ENCODE data around the gene PRKCB.
A peak's percentile ranks its signal among the peaks of the same experiment; 100 is the strongest.

PRKCB gene

DNA sequence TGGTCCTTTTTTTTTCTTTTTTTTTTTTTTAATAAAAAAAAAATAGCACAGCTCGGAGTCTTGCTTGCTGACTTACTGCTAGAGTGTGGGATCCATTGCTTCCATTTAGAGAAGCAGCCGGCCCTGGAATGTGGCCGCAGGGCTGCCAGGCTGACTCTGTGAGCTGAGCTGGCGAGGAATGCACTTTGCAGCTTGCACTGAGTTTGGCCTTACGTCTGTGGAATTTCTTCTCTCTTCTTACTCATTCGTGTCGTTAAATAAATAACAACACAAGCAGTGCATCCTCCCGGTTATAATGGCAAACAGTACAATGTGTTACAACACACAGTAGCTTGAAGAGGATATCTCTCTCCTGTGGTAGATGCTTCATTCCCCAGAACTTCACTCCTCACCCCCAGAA, 69.2 kb downstream of the PRKCB start:
- Histone ChIP-seq H3K9me3 (ENCODE audit: severe bottlenecking) (no peaks in the 10 kb centered on the region), H3K27me3 (ENCODE audit: insufficient read depth, poor library complexity, severe bottlenecking) (no peaks in the 10 kb centered on the region), H3K4me1 (ENCODE audit: insufficient read depth, poor library complexity, severe bottlenecking) (no peaks in the 10 kb centered on the region), H3K4me3 (ENCODE audit: severe bottlenecking) (no peak overlapping the region), H3K27ac (ENCODE audit: poor library complexity, severe bottlenecking) (no peak overlapping the region), H3K36me3 (ENCODE audit: low read depth) (no peaks in the 10 kb centered on the region)
- TF ChIP-seq CTCF (IDR thresholded peaks at IDR 0.05; ENCODE audit: poor library complexity, severe bottlenecking), result no peak
- DNase-seq (ENCODE audit: low spot score) (no peak), ATAC-seq (ENCODE audit: low read depth) (peak; percentile 97)

DNA sequence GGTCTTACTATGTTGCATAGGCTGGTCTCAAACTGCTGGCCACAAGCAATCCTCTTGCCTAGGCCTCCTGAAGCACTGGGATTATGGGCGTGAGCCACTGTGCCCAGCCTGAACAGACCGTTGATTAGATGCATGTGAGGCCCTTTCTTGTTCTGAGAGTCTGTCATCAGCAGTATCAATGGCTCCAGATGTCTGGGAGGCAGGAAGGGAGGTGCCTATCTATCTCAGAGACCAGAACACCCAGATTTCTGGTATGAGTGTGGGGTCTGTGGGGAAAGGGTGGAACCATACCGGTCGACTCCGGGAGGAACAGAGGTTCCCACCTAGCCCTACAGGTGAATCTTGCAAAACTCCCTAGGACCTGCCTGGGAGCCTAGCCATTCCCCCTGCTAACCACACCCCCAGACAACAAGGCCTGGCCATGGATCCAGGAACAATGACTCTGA, 71.7 kb downstream of the PRKCB start:
- no peaks in the 10 kb centered on the region for H3K4me1 ChIP-seq (ENCODE audit: insufficient read depth, poor library complexity, severe bottlenecking)
- no peaks in the 10 kb centered on the region for H3K36me3 ChIP-seq (ENCODE audit: low read depth)
- H3K27ac ChIP-seq (ENCODE audit: poor library complexity, severe bottlenecking), result no peak overlapping the region
- H3K27me3 ChIP-seq (ENCODE audit: insufficient read depth, poor library complexity, severe bottlenecking), result no peaks in the 10 kb centered on the region
- no peak overlapping the region for H3K4me3 ChIP-seq (ENCODE audit: severe bottlenecking)
- DNase-seq (ENCODE audit: low spot score) (no peak), ATAC-seq (ENCODE audit: low read depth) (no peak)
- no peak for TF ChIP-seq CTCF (IDR thresholded peaks at IDR 0.05; ENCODE audit: poor library complexity, severe bottlenecking)
- H3K9me3 ChIP-seq (ENCODE audit: severe bottlenecking), result no peaks in the 10 kb centered on the region

DNA sequence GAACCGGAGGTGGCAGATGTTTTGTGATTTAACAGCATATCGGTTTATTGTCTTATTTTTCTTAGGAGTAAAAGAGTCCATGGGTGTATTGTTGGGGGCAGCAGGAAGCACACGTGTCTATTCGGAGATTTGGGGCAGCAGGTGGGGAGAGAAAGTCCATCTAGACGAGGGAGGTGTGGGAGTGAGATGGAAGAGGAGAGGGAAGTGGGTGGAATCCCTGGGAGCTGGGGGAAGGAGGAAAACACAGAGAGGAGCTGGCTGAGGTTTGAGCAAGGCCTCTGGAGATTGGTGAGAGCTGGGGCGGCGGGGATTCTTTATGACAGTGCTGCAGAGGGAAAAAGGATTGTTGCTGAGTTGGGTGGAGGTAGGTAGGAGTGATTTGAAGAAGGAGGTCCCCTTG, 72.1 kb downstream of the PRKCB start:
- no peaks in the 10 kb centered on the region for H3K27me3 ChIP-seq (ENCODE audit: insufficient read depth, poor library complexity, severe bottlenecking)
- ATAC-seq (ENCODE audit: low read depth) (no peak), DNase-seq (ENCODE audit: low spot score) (no peak)
- TF ChIP-seq CTCF (IDR thresholded peaks at IDR 0.05; ENCODE audit: poor library complexity, severe bottlenecking), result no peak
- H3K9me3 ChIP-seq (ENCODE audit: severe bottlenecking), result no peaks in the 10 kb centered on the region
- no peaks in the 10 kb centered on the region for H3K36me3 ChIP-seq (ENCODE audit: low read depth)
- H3K27ac ChIP-seq (ENCODE audit: poor library complexity, severe bottlenecking), result no peak overlapping the region
- no peak overlapping the region for H3K4me3 ChIP-seq (ENCODE audit: severe bottlenecking)
- H3K4me1 ChIP-seq (ENCODE audit: insufficient read depth, poor library complexity, severe bottlenecking), result no peaks in the 10 kb centered on the region

GRCh38 chr16:23908790-23909189, 73.0 kb downstream of the PRKCB start:
- Histone ChIP-seq H3K36me3 (ENCODE audit: low read depth) (no peaks in the 10 kb centered on the region), H3K9me3 (ENCODE audit: severe bottlenecking) (no peaks in the 10 kb centered on the region), H3K27me3 (ENCODE audit: insufficient read depth, poor library complexity, severe bottlenecking) (no peaks in the 10 kb centered on the region), H3K27ac (ENCODE audit: poor library complexity, severe bottlenecking) (no peak overlapping the region), H3K4me1 (ENCODE audit: insufficient read depth, poor library complexity, severe bottlenecking) (no peaks in the 10 kb centered on the region), H3K4me3 (ENCODE audit: severe bottlenecking) (no peak overlapping the region)
- ATAC-seq (ENCODE audit: low read depth) (no peak), DNase-seq (ENCODE audit: low spot score) (no peak)
- no peak for TF ChIP-seq CTCF (IDR thresholded peaks at IDR 0.05; ENCODE audit: poor library complexity, severe bottlenecking)

DNA sequence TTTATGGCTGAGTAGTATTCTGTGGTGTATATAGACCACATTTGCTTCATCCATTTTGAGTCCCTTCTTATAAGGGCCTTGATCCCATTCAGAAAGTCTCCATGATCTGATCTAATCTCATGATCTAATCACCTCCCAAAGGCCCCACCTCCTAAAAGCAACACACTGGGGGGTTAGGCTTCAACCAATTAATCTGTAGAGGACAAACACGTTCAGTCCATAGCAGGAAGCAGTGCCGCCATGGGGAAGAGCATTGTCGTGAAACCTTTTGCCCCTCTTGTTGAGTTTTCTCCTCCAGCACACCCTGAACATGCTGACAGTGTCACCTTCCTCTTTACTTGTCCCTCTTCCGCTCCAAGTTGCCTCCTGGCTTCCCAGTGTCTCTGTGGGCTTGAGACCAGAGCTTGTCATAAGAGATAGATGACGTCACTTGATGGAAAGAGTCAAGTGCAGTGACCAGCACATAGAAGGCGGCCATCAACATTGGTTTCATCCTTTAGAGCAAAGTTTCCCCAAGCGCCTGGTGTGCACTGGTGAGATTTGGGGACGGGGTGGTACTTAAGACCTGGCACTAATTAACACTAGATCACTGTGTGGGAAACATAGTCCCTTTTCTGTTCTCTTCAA, 74.1 kb downstream of the PRKCB start:
- DNase-seq (ENCODE audit: low spot score), result no peak
- Histone ChIP-seq H3K4me1 (ENCODE audit: insufficient read depth, poor library complexity, severe bottlenecking) (no peaks in the 10 kb centered on the region), H3K4me3 (ENCODE audit: severe bottlenecking) (no peak overlapping the region), H3K36me3 (ENCODE audit: low read depth) (no peaks in the 10 kb centered on the region), H3K9me3 (ENCODE audit: severe bottlenecking) (no peaks in the 10 kb centered on the region), H3K27ac (ENCODE audit: poor library complexity, severe bottlenecking) (no peak overlapping the region), H3K27me3 (ENCODE audit: insufficient read depth, poor library complexity, severe bottlenecking) (no peaks in the 10 kb centered on the region)
- no peak for ATAC-seq (ENCODE audit: low read depth)
- no peak for TF ChIP-seq CTCF (IDR thresholded peaks at IDR 0.05; ENCODE audit: poor library complexity, severe bottlenecking)

Measured in RWPE2 (cell line).